Measurements from ENCODE around the gene MIPOL1.

The MIPOL1 gene

GRCh38 chr14:37493606-37494005, 295.9 kb downstream of the MIPOL1 start:
- Mint-ChIP-seq H3K4me3 (no peak overlapping the region), H3K4me1 (no peaks in the 10 kb centered on the region), H3K9me3 (peaks cover 4% of the 10 kb centered on the region), H3K27ac (no peak overlapping the region), H3K36me3 (ENCODE audit: low read depth) (no peaks in the 10 kb centered on the region), H3K27me3 (ENCODE audit: low read depth) (no peaks in the 10 kb centered on the region)
- TF ChIP-seq CTCF (IDR thresholded peaks at IDR 0.05; ENCODE audit: unreplicated experiment in 3 of 3): no peak

GRCh38 chr14:37497422-37497821, 299.7 kb downstream of the MIPOL1 start:
- peaks cover 3% of the 10 kb centered on the region for H3K36me3 Mint-ChIP-seq (ENCODE audit: low read depth)
- no peak for TF ChIP-seq CTCF (IDR thresholded peaks at IDR 0.05; ENCODE audit: unreplicated experiment in 3 of 3)
- H3K27me3 Mint-ChIP-seq (ENCODE audit: low read depth): no peaks in the 10 kb centered on the region
- H3K9me3 Mint-ChIP-seq: peaks cover 6% of the 10 kb centered on the region
- no peak overlapping the region for H3K27ac Mint-ChIP-seq
- no peaks in the 10 kb centered on the region for H3K4me1 Mint-ChIP-seq
- H3K4me3 Mint-ChIP-seq: no peak overlapping the region

- H3K27me3 Mint-ChIP-seq (ENCODE audit: low read depth): no peaks in the 10 kb centered on the region
- H3K27ac Mint-ChIP-seq: no peak overlapping the region
- no peak for TF ChIP-seq CTCF (IDR thresholded peaks at IDR 0.05; ENCODE audit: unreplicated experiment in 3 of 3)
Observed at GRCh38 chr14:37501877-37502276, 304.1 kb downstream of the MIPOL1 start.

GRCh38 chr14:37508503-37508902, 310.8 kb downstream of the MIPOL1 start:
- no peaks in the 10 kb centered on the region for H3K27me3 Mint-ChIP-seq (ENCODE audit: low read depth)
- H3K4me3 Mint-ChIP-seq: no peak overlapping the region
- H3K27ac Mint-ChIP-seq: no peak overlapping the region
- TF ChIP-seq CTCF (IDR thresholded peaks at IDR 0.05; ENCODE audit: unreplicated experiment in 3 of 3): no peak
- H3K4me1 Mint-ChIP-seq: no peaks in the 10 kb centered on the region
- H3K36me3 Mint-ChIP-seq (ENCODE audit: low read depth): no peaks in the 10 kb centered on the region
- H3K9me3 Mint-ChIP-seq: peaks cover 3% of the 10 kb centered on the region

More at GRCh38 chr14:37501877-37502276, 304.1 kb downstream of the MIPOL1 start:
- no peaks in the 10 kb centered on the region for H3K4me1 Mint-ChIP-seq
- H3K4me3 Mint-ChIP-seq: no peak overlapping the region
- peaks cover 9% of the 10 kb centered on the region for H3K36me3 Mint-ChIP-seq (ENCODE audit: low read depth)
- peaks cover 5% of the 10 kb centered on the region for H3K9me3 Mint-ChIP-seq

GRCh38 chr14:37512173-37512572, 314.4 kb downstream of the MIPOL1 start:
- no peak overlapping the region for H3K27ac Mint-ChIP-seq
- no peak for TF ChIP-seq CTCF (IDR thresholded peaks at IDR 0.05; ENCODE audit: unreplicated experiment in 3 of 3)
- no peaks in the 10 kb centered on the region for H3K36me3 Mint-ChIP-seq (ENCODE audit: low read depth)
- no peak overlapping the region for H3K4me3 Mint-ChIP-seq
- H3K27me3 Mint-ChIP-seq (ENCODE audit: low read depth): no peaks in the 10 kb centered on the region
- no peaks in the 10 kb centered on the region for H3K4me1 Mint-ChIP-seq
- H3K9me3 Mint-ChIP-seq: no peaks in the 10 kb centered on the region

GRCh38 chr14:37515771-37516170, 318.0 kb downstream of the MIPOL1 start:
- no peaks in the 10 kb centered on the region for H3K27me3 Mint-ChIP-seq (ENCODE audit: low read depth)
- no peaks in the 10 kb centered on the region for H3K36me3 Mint-ChIP-seq (ENCODE audit: low read depth)
- no peaks in the 10 kb centered on the region for H3K4me1 Mint-ChIP-seq
- no peak for TF ChIP-seq CTCF (IDR thresholded peaks at IDR 0.05; ENCODE audit: unreplicated experiment in 3 of 3)
- H3K9me3 Mint-ChIP-seq: no peaks in the 10 kb centered on the region
- H3K4me3 Mint-ChIP-seq: no peak overlapping the region
- no peak overlapping the region for H3K27ac Mint-ChIP-seq

All from nephron (organoid).